Immature natural killer cell (primary cell): ENCODE data around the gene PLEKHA5. TPM values are rescaled to one million over a fixed set of nuclear protein-coding genes. Genes with fewer than 3 reads are reported as not detected.
A peak's percentile ranks its signal among the peaks of the same experiment; 100 is the strongest.

Source experiments
- DNase-seq, 3 donors: peaks; one replicate each; pipeline ENCODE4 v3.0.0; 2022; ENCODE audit warnings: mixed read lengths in 1 of 3
- H3K27ac Mint-ChIP-seq, 6 donors: one replicate each; pipeline ENCODE4 v1.8.0; 2020; ENCODE audit warnings: mixed read lengths in 6 of 6, mild to moderate bottlenecking in 5 of 6, inconsistent platforms in 4 of 6, moderate library complexity in 3 of 6
- H3K27me3 Mint-ChIP-seq, 3 donors: one replicate each; pipeline ENCODE4 v1.8.0; 2020 to 2021; ENCODE audit warnings: low read depth in 3 of 3, mild to moderate bottlenecking in 3 of 3, mixed read lengths in 3 of 3, moderate library complexity in 3 of 3, inconsistent platforms in 1 of 3
- H3K36me3 Mint-ChIP-seq, 3 donors: one replicate each; pipeline ENCODE4 v1.8.0; 2020; ENCODE audit warnings: mixed read lengths in 3 of 3, inconsistent platforms in 2 of 3, mild to moderate bottlenecking in 2 of 3
- H3K4me1 Mint-ChIP-seq, 2 donors: one replicate each; pipeline ENCODE4 v1.8.0; 2020; ENCODE audit warnings: inconsistent platforms in 2 of 2, mild to moderate bottlenecking in 2 of 2, mixed read lengths in 2 of 2, moderate library complexity in 1 of 2
- H3K4me3 Mint-ChIP-seq, 5 donors: one replicate each; pipeline ENCODE4 v1.8.0; 2020; ENCODE audit warnings: mild to moderate bottlenecking in 5 of 5, mixed read lengths in 5 of 5, inconsistent platforms in 3 of 5, moderate library complexity in 3 of 5
- H3K9me3 Mint-ChIP-seq, 6 donors: one replicate each; pipeline ENCODE4 v1.8.0; 2020; ENCODE audit warnings: mild to moderate bottlenecking in 6 of 6, mixed read lengths in 6 of 6, inconsistent platforms in 4 of 6, moderate library complexity in 3 of 6
- polyA plus RNA-seq, 3 donors: library from polyadenylated mRNA; unstranded; fragments of 300-500 nt; fragmentation: Illumina TruSeq; gene quantifications; one replicate each; pipeline ENCODE4 v1.2.3, GENCODE V29; 2021

The PLEKHA5 gene
- polyA plus RNA-seq, 3 donors from 2014 or later = 1.6 to 4.0 (median 3.4) TPM

DNA sequence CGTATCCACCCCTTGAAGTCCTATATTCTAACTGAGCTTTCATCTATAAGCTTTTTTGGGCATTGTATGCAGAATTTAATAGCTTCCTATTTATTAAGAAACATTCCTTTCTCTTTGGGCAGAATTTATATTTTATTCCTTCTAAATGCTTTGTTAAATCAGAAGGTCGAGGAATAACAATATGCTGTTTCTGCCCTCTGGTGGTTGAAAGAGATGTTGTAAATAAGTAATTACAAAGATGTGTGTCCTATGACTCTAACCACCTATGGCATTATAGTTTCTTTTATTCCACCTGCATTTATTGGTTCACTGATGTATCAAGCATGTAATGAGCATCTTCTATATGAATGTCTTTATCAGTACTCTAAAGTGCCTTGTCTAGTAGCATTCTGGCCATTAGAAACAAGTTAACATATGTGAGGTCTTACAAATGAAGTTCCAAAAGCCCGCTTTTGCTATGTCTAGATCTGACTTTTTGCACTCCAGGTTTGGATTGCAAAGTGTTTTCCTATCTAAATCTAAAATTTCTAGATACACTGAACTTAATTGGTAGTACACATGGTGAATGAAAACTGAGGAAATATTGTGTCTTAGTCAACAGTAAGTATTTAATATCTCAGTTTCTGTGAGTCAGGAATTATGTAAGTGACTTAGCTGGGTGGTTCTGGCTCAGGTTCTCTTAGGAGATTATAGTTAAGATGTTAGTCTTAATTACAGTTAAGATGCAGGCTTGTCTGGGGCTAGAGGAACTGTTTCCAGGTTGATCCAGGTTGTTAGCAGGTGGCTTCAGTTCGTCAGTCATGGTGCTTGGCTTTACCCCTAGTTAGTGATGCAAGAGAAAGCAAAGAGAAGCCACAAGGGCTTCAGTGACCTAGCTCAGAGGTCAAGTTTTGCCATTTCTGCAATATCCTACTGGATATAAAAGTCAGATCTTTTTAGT lies 57.5 kb downstream of the PLEKHA5 start:
- no peaks in the 10 kb centered on the region for H3K9me3 Mint-ChIP-seq
- no peaks in the 10 kb centered on the region for H3K36me3 Mint-ChIP-seq
- DNase-seq = peak in 1 of 3 donors; percentile 17
- H3K27me3 Mint-ChIP-seq = peaks cover 0 to 2% (median 0%) of the 10 kb centered on the region in 3 donors
- H3K27ac Mint-ChIP-seq = no peak overlapping the region
- H3K4me1 Mint-ChIP-seq = no peaks in the 10 kb centered on the region
- H3K4me3 Mint-ChIP-seq = no peak overlapping the region

DNA sequence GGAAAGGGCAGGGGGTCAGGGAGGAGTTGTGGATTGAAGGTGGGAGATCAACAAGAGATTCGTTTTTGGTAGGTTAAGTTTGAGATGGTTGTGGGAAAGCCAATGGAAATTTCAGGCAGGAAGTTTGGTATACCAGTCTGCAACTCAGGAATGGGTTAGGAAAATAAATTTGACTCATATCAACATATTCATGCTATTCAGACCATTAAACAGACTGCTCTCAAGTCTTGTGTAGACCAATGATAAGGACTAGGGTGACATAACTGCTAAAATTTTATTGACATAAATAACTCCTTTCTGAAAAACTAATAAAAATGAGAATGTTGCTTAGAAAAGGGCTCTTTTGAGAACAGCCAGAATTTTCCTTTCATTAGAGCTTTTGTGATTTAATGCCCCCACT lies 60.0 kb downstream of the PLEKHA5 start:
- no peak overlapping the region for H3K27ac Mint-ChIP-seq
- DNase-seq = no peak
- H3K9me3 Mint-ChIP-seq = no peaks in the 10 kb centered on the region
- no peaks in the 10 kb centered on the region for H3K4me1 Mint-ChIP-seq
- no peak overlapping the region for H3K4me3 Mint-ChIP-seq
- peaks cover 0 to 2% (median 0%) of the 10 kb centered on the region in 3 donors for H3K27me3 Mint-ChIP-seq
- no peaks in the 10 kb centered on the region for H3K36me3 Mint-ChIP-seq

DNA sequence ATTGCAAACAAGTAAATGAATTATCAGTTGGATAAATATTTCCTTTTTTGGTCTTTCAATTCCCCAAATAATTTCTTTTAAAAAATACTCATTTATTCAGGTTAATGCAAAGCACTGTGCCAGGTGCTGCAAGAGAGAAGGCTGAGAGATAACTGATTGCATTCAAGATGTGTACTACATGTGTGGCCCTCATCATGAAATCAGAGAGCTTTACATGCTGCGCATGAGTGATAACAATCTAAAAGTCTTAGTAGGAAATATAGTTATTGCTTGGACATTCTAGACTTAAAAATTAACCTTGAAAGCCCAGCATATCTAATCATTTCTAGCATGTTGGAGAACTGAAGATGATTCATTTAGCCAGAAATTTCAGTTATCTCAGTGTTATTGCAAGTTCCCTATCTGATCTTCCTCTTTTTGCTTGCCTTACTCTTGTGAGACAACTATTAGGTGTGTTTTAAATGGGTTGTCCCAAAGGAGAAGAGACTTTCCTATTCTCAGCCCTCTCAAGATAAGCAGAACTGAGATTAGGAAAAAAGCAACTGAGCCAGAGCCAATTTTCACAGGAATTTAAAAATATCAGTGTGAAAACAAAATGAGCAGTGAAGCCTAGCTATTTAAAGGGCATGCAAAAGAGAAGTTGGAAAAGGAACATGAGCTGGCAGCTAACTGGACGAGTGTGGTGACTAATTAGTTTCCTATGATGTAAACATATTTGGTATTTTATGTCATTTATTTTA lies 60.9 kb downstream of the PLEKHA5 start:
- Mint-ChIP-seq H3K27ac (no peak overlapping the region), H3K4me3 (no peak overlapping the region), H3K36me3 (no peaks in the 10 kb centered on the region), H3K27me3 (no peaks in the 10 kb centered on the region), H3K4me1 (no peaks in the 10 kb centered on the region), H3K9me3 (no peaks in the 10 kb centered on the region)
- DNase-seq = no peak

DNA sequence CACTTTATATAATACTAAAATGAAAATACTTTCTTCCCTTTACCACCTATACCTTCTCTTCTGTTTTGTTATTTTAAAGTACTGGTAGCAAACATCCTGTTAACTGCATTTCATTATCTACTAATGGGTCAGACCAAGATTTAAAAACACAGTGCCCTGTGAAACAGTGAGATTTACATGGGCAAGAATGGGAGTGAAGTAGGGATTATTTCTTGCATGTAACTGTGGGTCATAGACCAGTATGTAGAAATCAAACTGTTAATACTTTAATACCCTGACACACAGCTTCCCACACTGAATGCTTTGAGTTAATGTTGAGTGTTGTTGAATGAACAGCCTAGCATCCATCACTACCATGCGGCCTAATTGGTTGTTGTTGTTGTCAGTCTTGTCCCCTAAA lies 61.6 kb downstream of the PLEKHA5 start:
- Mint-ChIP-seq H3K4me3 (no peak overlapping the region), H3K36me3 (no peaks in the 10 kb centered on the region), H3K27ac (no peak overlapping the region), H3K27me3 (no peaks in the 10 kb centered on the region), H3K4me1 (no peaks in the 10 kb centered on the region), H3K9me3 (no peaks in the 10 kb centered on the region)
- no peak for DNase-seq

DNA sequence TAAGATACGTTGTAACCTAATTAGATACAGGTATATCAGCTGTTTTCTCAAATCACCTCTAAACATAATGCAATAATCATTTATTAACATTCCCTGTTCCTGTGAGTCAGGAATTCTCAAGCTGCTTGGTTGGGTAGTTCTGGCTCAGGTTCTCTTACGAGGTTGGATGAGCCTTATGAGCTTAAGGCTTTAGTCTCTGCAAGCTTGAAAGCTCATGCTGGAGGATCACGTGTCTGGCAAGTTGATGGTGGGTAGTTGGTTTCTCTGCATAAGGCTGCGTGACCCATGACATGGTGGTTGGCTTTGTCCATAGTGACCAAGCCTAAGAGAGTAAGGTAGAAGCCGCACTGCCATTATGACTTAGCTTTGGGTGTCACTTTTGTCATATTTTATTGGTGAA lies 62.0 kb downstream of the PLEKHA5 start:
- DNase-seq = no peak
- Mint-ChIP-seq H3K27me3 (no peaks in the 10 kb centered on the region), H3K4me1 (no peaks in the 10 kb centered on the region), H3K27ac (no peak overlapping the region), H3K9me3 (no peaks in the 10 kb centered on the region), H3K4me3 (no peak overlapping the region), H3K36me3 (no peaks in the 10 kb centered on the region)

DNA sequence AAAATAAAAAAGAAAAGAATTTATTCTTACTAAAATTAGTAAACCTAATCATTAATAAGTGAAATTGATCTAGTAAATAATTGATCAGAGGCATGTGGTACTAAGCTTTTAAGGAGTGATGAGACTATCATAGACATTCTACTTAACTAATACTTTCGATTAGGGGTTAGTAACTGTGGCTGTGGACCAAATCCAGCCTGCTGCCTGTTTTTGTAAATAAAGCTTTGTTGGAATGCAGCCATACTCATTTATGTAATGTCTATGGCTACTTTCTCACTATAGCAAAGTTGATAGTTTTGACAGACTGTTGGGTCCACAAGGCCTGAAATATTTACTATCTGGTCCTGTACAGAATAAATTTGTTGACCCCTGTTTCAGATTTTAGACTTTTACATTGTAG lies 63.2 kb downstream of the PLEKHA5 start:
- Mint-ChIP-seq H3K4me3 (no peak overlapping the region), H3K36me3 (no peaks in the 10 kb centered on the region), H3K4me1 (no peaks in the 10 kb centered on the region), H3K27ac (no peak overlapping the region), H3K27me3 (no peaks in the 10 kb centered on the region), H3K9me3 (no peaks in the 10 kb centered on the region)
- no peak for DNase-seq

DNA sequence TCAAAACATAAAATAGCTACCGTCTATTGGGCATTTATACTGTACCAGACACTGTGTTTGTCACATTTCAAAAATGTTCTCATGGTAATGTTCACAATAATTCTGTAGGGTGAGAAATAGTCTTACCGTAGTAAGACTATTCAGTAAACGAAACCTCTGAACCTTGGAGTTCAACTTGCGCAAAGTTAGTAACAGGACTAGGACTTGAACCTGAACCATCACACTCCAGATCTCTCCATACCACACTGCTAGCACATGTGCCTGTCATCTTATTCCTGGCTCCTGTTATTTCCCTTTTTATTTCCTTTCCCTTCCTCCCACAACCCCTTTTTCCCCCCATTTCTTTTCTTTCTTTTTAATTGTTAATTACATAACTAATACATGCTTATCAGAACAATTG lies 65.4 kb downstream of the PLEKHA5 start:
- DNase-seq = no peak
- no peaks in the 10 kb centered on the region for H3K36me3 Mint-ChIP-seq
- H3K27ac Mint-ChIP-seq = no peak overlapping the region
- H3K27me3 Mint-ChIP-seq = no peaks in the 10 kb centered on the region
- H3K9me3 Mint-ChIP-seq = no peaks in the 10 kb centered on the region
- H3K4me1 Mint-ChIP-seq = no peaks in the 10 kb centered on the region
- no peak overlapping the region for H3K4me3 Mint-ChIP-seq

DNA sequence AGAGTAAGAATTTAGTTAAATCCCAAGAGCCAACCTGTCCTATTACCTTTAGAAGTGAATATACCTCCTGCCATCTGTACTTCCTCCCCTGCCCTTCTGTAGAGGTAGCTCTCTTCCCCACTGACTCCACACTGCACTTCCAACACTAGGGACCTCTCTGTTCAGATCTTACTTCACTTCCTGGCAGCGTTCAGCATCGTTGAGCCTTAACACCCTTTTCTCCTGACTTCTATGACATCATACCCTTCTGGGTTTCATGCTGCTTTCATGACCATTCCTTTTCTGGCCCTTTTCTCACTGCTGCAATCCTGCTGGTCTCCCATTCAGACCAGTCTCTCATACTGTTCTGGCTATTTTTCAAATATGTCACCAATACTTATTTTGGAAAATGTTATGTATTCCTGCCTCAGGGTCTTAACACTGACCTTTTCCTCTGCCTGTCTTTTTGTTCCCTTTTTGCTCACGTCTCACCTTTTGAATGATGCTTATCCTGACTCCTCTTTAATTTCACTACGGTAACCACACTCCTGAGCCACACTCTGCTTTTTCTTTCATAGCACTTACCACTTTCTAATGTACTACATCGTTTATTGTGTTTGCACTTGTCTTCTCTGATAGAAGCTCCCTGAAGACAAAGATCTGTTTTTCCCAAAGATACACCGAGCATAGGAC lies 67.6 kb downstream of the PLEKHA5 start:
- DNase-seq = no peak
- peaks cover 0 to 1% (median 0%) of the 10 kb centered on the region in 3 donors for H3K27me3 Mint-ChIP-seq
- no peaks in the 10 kb centered on the region for H3K4me1 Mint-ChIP-seq
- no peak overlapping the region for H3K4me3 Mint-ChIP-seq
- no peaks in the 10 kb centered on the region for H3K9me3 Mint-ChIP-seq
- H3K27ac Mint-ChIP-seq = no peak overlapping the region
- no peaks in the 10 kb centered on the region for H3K36me3 Mint-ChIP-seq

DNA sequence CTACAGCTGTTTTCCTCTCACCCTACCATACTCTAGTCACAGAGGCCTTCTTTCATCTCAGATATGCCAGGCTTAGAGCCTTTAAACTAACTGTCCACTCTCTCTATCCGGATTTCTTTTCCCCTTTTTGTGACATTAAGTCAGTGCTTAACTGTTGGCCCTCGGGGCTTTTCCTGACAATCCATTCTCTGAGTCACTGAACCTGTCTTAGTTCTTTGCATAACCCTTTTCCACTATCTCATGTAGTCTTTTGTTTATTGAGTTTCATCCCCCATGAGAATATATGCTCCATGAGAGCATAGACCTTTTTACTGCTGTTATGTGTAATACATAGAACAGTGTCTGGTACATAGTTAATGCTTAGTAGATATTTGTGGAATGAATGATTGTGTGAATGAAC lies 68.7 kb downstream of the PLEKHA5 start:
- no peaks in the 10 kb centered on the region for H3K36me3 Mint-ChIP-seq
- no peaks in the 10 kb centered on the region for H3K9me3 Mint-ChIP-seq
- H3K27ac Mint-ChIP-seq = no peak overlapping the region
- H3K4me1 Mint-ChIP-seq = no peaks in the 10 kb centered on the region
- no peak overlapping the region for H3K4me3 Mint-ChIP-seq
- DNase-seq = no peak
- peaks cover 0 to 1% (median 0%) of the 10 kb centered on the region in 3 donors for H3K27me3 Mint-ChIP-seq

DNA sequence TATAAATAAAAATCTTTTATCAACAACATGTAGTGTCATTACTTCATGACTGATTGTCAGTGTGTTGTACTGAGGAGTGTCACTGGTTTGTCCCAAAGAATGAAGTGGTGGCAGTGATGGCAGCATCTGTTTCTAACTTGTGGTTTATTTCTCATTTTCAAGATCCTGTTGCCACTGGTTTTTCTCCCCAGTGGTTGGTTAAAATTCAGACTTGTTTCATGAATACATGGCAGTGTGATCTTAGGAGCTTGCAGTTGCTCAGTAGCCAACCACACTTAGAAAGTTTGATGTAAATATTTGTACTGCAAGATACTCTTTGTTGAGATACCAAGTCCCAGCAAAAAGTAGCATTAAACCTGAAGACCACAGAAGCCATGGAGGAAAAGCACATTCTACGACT lies 69.8 kb downstream of the PLEKHA5 start:
- peaks cover 0 to 1% (median 0%) of the 10 kb centered on the region in 3 donors for H3K27me3 Mint-ChIP-seq
- H3K36me3 Mint-ChIP-seq = no peaks in the 10 kb centered on the region
- DNase-seq = no peak
- no peaks in the 10 kb centered on the region for H3K9me3 Mint-ChIP-seq
- no peak overlapping the region for H3K27ac Mint-ChIP-seq
- no peaks in the 10 kb centered on the region for H3K4me1 Mint-ChIP-seq
- H3K4me3 Mint-ChIP-seq = no peak overlapping the region

DNA sequence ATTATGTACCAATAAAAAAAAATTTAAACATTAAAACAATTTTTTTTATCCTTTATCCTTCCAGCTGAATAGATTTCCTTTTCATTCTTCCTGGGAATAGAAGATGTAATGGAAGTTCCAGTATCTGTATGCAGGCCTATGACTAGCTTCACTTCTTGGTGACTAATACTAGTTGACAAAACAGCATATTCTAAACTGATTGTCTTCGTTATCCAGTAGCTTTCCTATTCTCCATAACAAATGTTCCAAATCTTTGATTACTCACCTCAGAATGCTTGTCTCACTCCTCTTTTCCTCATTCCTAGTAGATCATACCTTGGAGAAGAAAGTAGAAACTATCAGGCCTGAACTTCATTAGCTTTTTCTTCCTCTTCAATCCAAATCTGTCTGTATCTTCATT lies 70.7 kb downstream of the PLEKHA5 start:
- Mint-ChIP-seq H3K36me3 (no peaks in the 10 kb centered on the region), H3K27me3 (peaks cover 0 to 1% (median 0%) of the 10 kb centered on the region in 3 donors), H3K4me3 (no peak overlapping the region), H3K27ac (no peak overlapping the region), H3K9me3 (no peaks in the 10 kb centered on the region), H3K4me1 (no peaks in the 10 kb centered on the region)
- no peak for DNase-seq

DNA sequence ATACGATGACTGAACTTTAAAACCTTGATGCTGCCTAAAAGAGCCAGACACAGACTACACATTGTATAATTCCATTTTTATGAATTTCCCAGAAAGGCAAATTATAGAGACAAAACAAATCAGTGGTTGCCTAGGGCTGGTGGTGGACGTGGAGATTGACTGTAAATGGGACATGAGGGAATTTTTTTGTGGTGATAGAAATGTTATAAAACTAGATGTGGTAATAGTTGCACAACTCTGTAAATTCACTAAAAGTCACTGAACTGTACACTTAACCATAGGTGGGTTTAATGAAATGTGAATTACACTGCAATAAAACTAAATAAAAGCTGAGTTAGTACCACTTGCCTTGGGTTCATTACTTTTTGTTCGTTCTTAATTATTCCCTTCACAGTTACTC lies 72.1 kb downstream of the PLEKHA5 start:
- no peak overlapping the region for H3K4me3 Mint-ChIP-seq
- no peak for DNase-seq

DNA sequence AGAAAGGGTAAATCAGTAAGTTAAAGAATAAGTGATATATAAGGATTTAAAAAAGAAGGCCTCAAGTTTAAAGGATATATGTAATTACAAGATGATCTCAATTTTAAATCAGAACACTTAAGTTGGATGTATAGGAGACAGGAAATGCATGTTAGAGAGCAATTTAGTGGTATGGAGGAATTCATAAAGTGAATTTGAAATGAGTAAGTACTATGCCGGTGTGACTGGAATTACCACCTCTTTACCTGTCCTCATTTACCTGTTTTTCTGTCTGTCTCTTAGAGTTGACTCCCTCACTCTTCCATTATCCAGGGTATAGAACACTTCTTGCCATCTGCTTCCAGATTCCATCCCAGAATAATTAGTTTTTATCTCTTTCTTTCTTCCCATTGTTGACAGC lies 73.5 kb downstream of the PLEKHA5 start:
- H3K9me3 Mint-ChIP-seq = no peaks in the 10 kb centered on the region
- peaks cover 0 to 1% (median 0%) of the 10 kb centered on the region in 3 donors for H3K27me3 Mint-ChIP-seq
- H3K4me1 Mint-ChIP-seq = no peaks in the 10 kb centered on the region
- no peak overlapping the region for H3K4me3 Mint-ChIP-seq
- no peaks in the 10 kb centered on the region for H3K36me3 Mint-ChIP-seq
- no peak overlapping the region for H3K27ac Mint-ChIP-seq
- no peak for DNase-seq

More for the DNA sequence above, 72.1 kb downstream of the PLEKHA5 start:
- Mint-ChIP-seq H3K27me3 (peaks cover 0 to 1% (median 0%) of the 10 kb centered on the region in 3 donors), H3K4me1 (no peaks in the 10 kb centered on the region), H3K27ac (no peak overlapping the region), H3K9me3 (no peaks in the 10 kb centered on the region), H3K36me3 (no peaks in the 10 kb centered on the region)
